ENCODE data around the gene CIPC.

The CIPC gene

GRCh38 chr14:77131871-77132486, 33.9 kb downstream of the CIPC start:
- DNase-seq, result no peak
- Histone ChIP-seq H3K79me2 (ENCODE audit: control insufficient read depth, insufficient read depth, low read length, poor library complexity) (no peaks in the 10 kb centered on the region), H3K14ac (ENCODE audit: low read length) (no peak overlapping the region), H3K9me3 (ENCODE audit: insufficient read depth, low read depth, low read length) (peaks cover 2% of the 10 kb centered on the region), H3K4me2 (ENCODE audit: low read length) (no peak overlapping the region), H3K18ac (ENCODE audit: low read length) (no peak overlapping the region), H4K8ac (ENCODE audit: low read depth, low read length) (no peak overlapping the region), H3K27me3 (ENCODE audit: insufficient read depth, low read length) (no peaks in the 10 kb centered on the region), H2AFZ (ENCODE audit: insufficient read depth, low read length, poor library complexity) (no peak overlapping the region), H3K23ac (ENCODE audit: low read length) (no peak overlapping the region), H4K91ac (ENCODE audit: low read depth, low read length) (no peak overlapping the region), H3K4me1 (ENCODE audit: control insufficient read depth in 1 of 2, insufficient read depth in 2 of 2, low read length in 2 of 2) (no peaks in the 10 kb centered on the region), H3K27ac (ENCODE audit: low read depth, low read length) (no peak overlapping the region), H2AK5ac (ENCODE audit: low read length) (no peak overlapping the region), H3K9ac (ENCODE audit: low read length) (no peak overlapping the region), H2BK5ac (ENCODE audit: low read depth, low read length, poor library complexity) (no peak overlapping the region), H3K79me1 (ENCODE audit: low read length) (no peaks in the 10 kb centered on the region), H3K36me3 (ENCODE audit: control insufficient read depth in 1 of 2, insufficient read depth in 2 of 2, low read length in 2 of 2) (no peaks in the 10 kb centered on the region), H3K4me3 (ENCODE audit: low read depth, low read length) (no peak overlapping the region), H3K4ac (ENCODE audit: low read depth, low read length) (no peak overlapping the region), H2BK12ac (ENCODE audit: low read length) (no peak overlapping the region), H4K12ac (ENCODE audit: low read depth, low read length) (no peak overlapping the region), H2BK120ac (ENCODE audit: insufficient read depth, low read length, poor library complexity) (no peak overlapping the region)
- no CpG with 5 or more reads among the region's 5 CpGs for WGBS (ENCODE audit: extremely low coverage, insufficient coverage, insufficient read length)

- H4K12ac ChIP-seq (ENCODE audit: low read depth, low read length), result no peak overlapping the region
- no peak overlapping the region for H3K9ac ChIP-seq (ENCODE audit: low read length)
- H4K8ac ChIP-seq (ENCODE audit: low read depth, low read length), result no peak overlapping the region
- H2BK12ac ChIP-seq (ENCODE audit: low read length), result no peak overlapping the region
- no peak overlapping the region for H2AFZ ChIP-seq (ENCODE audit: insufficient read depth, low read length, poor library complexity)
- H3K27me3 ChIP-seq (ENCODE audit: insufficient read depth, low read length), result no peaks in the 10 kb centered on the region
- H3K36me3 ChIP-seq (ENCODE audit: control insufficient read depth in 1 of 2, insufficient read depth in 2 of 2, low read length in 2 of 2), result no peaks in the 10 kb centered on the region
- no peak overlapping the region for H3K4ac ChIP-seq (ENCODE audit: low read depth, low read length)
- H3K9me3 ChIP-seq (ENCODE audit: insufficient read depth, low read depth, low read length), result peaks cover 2% of the 10 kb centered on the region
- H3K4me2 ChIP-seq (ENCODE audit: low read length), result no peak overlapping the region
- no peak overlapping the region for H3K23ac ChIP-seq (ENCODE audit: low read length)
- peak; percentile 48 to 87 for DNase-seq
- H3K18ac ChIP-seq (ENCODE audit: low read length), result no peak overlapping the region
- H3K79me1 ChIP-seq (ENCODE audit: low read length), result no peaks in the 10 kb centered on the region
- no peak overlapping the region for H3K27ac ChIP-seq (ENCODE audit: low read depth, low read length)
- H3K4me3 ChIP-seq (ENCODE audit: low read depth, low read length), result no peak overlapping the region
- H3K14ac ChIP-seq (ENCODE audit: low read length), result no peak overlapping the region
- WGBS (ENCODE audit: extremely low coverage, insufficient coverage, insufficient read length), result no CpG with 5 or more reads among the region's 22 CpGs
- no peak overlapping the region for H2BK5ac ChIP-seq (ENCODE audit: low read depth, low read length, poor library complexity)
- H3K79me2 ChIP-seq (ENCODE audit: control insufficient read depth, insufficient read depth, low read length, poor library complexity), result no peaks in the 10 kb centered on the region
- no peak overlapping the region for H4K91ac ChIP-seq (ENCODE audit: low read depth, low read length)
- no peak overlapping the region for H2AK5ac ChIP-seq (ENCODE audit: low read length)
- no peaks in the 10 kb centered on the region for H3K4me1 ChIP-seq (ENCODE audit: control insufficient read depth in 1 of 2, insufficient read depth in 2 of 2, low read length in 2 of 2)
- H2BK120ac ChIP-seq (ENCODE audit: insufficient read depth, low read length, poor library complexity), result no peak overlapping the region
These were observed 35.8 kb downstream of the CIPC start for GRCh38 chr14:77133720-77134338.

- H3K27ac ChIP-seq (ENCODE audit: low read depth, low read length), result no peak overlapping the region
- H3K36me3 ChIP-seq (ENCODE audit: control insufficient read depth in 1 of 2, insufficient read depth in 2 of 2, low read length in 2 of 2), result no peaks in the 10 kb centered on the region
- H2BK5ac ChIP-seq (ENCODE audit: low read depth, low read length, poor library complexity), result no peak overlapping the region
- H3K23ac ChIP-seq (ENCODE audit: low read length), result no peak overlapping the region
- H2BK120ac ChIP-seq (ENCODE audit: insufficient read depth, low read length, poor library complexity), result no peak overlapping the region
- H3K9ac ChIP-seq (ENCODE audit: low read length), result no peak overlapping the region
- no peak overlapping the region for H2BK12ac ChIP-seq (ENCODE audit: low read length)
- H2AK5ac ChIP-seq (ENCODE audit: low read length), result no peak overlapping the region
- H2AFZ ChIP-seq (ENCODE audit: insufficient read depth, low read length, poor library complexity), result no peak overlapping the region
- no peaks in the 10 kb centered on the region for H3K79me1 ChIP-seq (ENCODE audit: low read length)
- no peak overlapping the region for H3K4ac ChIP-seq (ENCODE audit: low read depth, low read length)
- H4K12ac ChIP-seq (ENCODE audit: low read depth, low read length), result no peak overlapping the region
- no peak overlapping the region for H3K4me2 ChIP-seq (ENCODE audit: low read length)
- H4K91ac ChIP-seq (ENCODE audit: low read depth, low read length), result no peak overlapping the region
- H3K4me3 ChIP-seq (ENCODE audit: low read depth, low read length), result no peak overlapping the region
- peaks cover 3% of the 10 kb centered on the region for H3K9me3 ChIP-seq (ENCODE audit: insufficient read depth, low read depth, low read length)
- H3K14ac ChIP-seq (ENCODE audit: low read length), result no peak overlapping the region
- DNase-seq, result no peak
- no CpG with 5 or more reads among the region's 15 CpGs for WGBS (ENCODE audit: extremely low coverage, insufficient coverage, insufficient read length)
- H3K27me3 ChIP-seq (ENCODE audit: insufficient read depth, low read length), result peaks cover 42% of the 10 kb centered on the region
- peaks cover 8 to 12% of the 10 kb centered on the region in 2 experiments for H3K4me1 ChIP-seq (ENCODE audit: control insufficient read depth in 1 of 2, insufficient read depth in 2 of 2, low read length in 2 of 2)
- no peak overlapping the region for H4K8ac ChIP-seq (ENCODE audit: low read depth, low read length)
- H3K18ac ChIP-seq (ENCODE audit: low read length), result no peak overlapping the region
- H3K79me2 ChIP-seq (ENCODE audit: control insufficient read depth, insufficient read depth, low read length, poor library complexity), result no peaks in the 10 kb centered on the region
These were observed 41.0 kb downstream of the CIPC start for GRCh38 chr14:77139022-77139421.

- DNase-seq, result peak in 1 of 2 donors; percentile 50
- Histone ChIP-seq H3K4me2 (ENCODE audit: low read length) (peak overlapping the region; percentile 72), H4K12ac (ENCODE audit: low read depth, low read length) (no peak overlapping the region), H2AK5ac (ENCODE audit: low read length) (no peak overlapping the region), H3K9ac (ENCODE audit: low read length) (no peak overlapping the region), H3K79me1 (ENCODE audit: low read length) (no peaks in the 10 kb centered on the region), H3K36me3 (ENCODE audit: control insufficient read depth in 1 of 2, insufficient read depth in 2 of 2, low read length in 2 of 2) (no peaks in the 10 kb centered on the region), H3K79me2 (ENCODE audit: control insufficient read depth, insufficient read depth, low read length, poor library complexity) (no peaks in the 10 kb centered on the region), H2AFZ (ENCODE audit: insufficient read depth, low read length, poor library complexity) (no peak overlapping the region), H3K9me3 (ENCODE audit: insufficient read depth, low read depth, low read length) (peaks cover 3% of the 10 kb centered on the region), H3K4me3 (ENCODE audit: low read depth, low read length) (no peak overlapping the region), H2BK12ac (ENCODE audit: low read length) (no peak overlapping the region), H2BK5ac (ENCODE audit: low read depth, low read length, poor library complexity) (no peak overlapping the region), H4K91ac (ENCODE audit: low read depth, low read length) (no peak overlapping the region), H3K18ac (ENCODE audit: low read length) (no peak overlapping the region), H3K27ac (ENCODE audit: low read depth, low read length) (no peak overlapping the region), H3K27me3 (ENCODE audit: insufficient read depth, low read length) (peaks cover 43% of the 10 kb centered on the region), H3K4ac (ENCODE audit: low read depth, low read length) (no peak overlapping the region), H3K14ac (ENCODE audit: low read length) (no peak overlapping the region), H3K23ac (ENCODE audit: low read length) (no peak overlapping the region), H2BK120ac (ENCODE audit: insufficient read depth, low read length, poor library complexity) (no peak overlapping the region), H3K4me1 (ENCODE audit: control insufficient read depth in 1 of 2, insufficient read depth in 2 of 2, low read length in 2 of 2) (peaks cover 8 to 12% of the 10 kb centered on the region in 2 experiments), H4K8ac (ENCODE audit: low read depth, low read length) (no peak overlapping the region)
- WGBS (ENCODE audit: extremely low coverage, insufficient coverage, insufficient read length), result no CpG with 5 or more reads among the region's 52 CpGs
These were observed 41.7 kb downstream of the CIPC start for GRCh38 chr14:77139540-77140358.

All from trophoblast cell (in vitro differentiated cells and primary cell).